Ishikawa (cell line): ENCODE measurements around the gene PDGFC.
A peak's percentile ranks its signal among the peaks of the same experiment; 100 is the strongest.

Experiments used
- CEBPB ChIP-seq: IDR thresholded peaks from 2 replicates; pipeline ENCODE4 v1.6.1; 2012
- CREB1 ChIP-seq: IDR thresholded peaks from 2 replicates; pipeline ENCODE4 v1.6.1; 2012; ENCODE audit warnings: low read depth
- EGR1 ChIP-seq: IDR thresholded peaks from 2 replicates; pipeline ENCODE4 v1.6.1; 2012
- EP300 ChIP-seq: IDR thresholded peaks from 2 replicates; pipeline ENCODE4 v1.6.1; 2012; ENCODE audit warnings: borderline replicate concordance
- FOXM1 ChIP-seq: IDR thresholded peaks from 2 replicates; pipeline ENCODE4 v1.6.1; 2012; ENCODE audit warnings: low read depth, borderline replicate concordance
- MAX ChIP-seq: IDR thresholded peaks from 2 replicates; pipeline ENCODE4 v1.6.1; 2012
- NFIC ChIP-seq: IDR thresholded peaks from 2 replicates; pipeline ENCODE4 v1.6.1; 2012
- RAD21 ChIP-seq: IDR thresholded peaks from 2 replicates; pipeline ENCODE4 v1.6.1; 2012; ENCODE audit warnings: low read depth
- REST ChIP-seq: IDR thresholded peaks from 2 replicates; pipeline ENCODE4 v1.6.1; 2012; ENCODE audit warnings: low read depth, mild to moderate bottlenecking
- TAF1 ChIP-seq: IDR thresholded peaks from 2 replicates; pipeline ENCODE4 v1.6.1; 2012; ENCODE audit warnings: low read depth, mild to moderate bottlenecking
- TCF12 ChIP-seq: IDR thresholded peaks from 2 replicates; pipeline ENCODE4 v1.6.1; 2012; ENCODE audit warnings: low read depth
- TEAD4 ChIP-seq: IDR thresholded peaks from 2 replicates; pipeline ENCODE4 v1.6.1; 2012
- USF1 ChIP-seq: IDR thresholded peaks from 2 replicates; pipeline ENCODE4 v1.6.1; 2012
- YY1 ChIP-seq: IDR thresholded peaks from 2 replicates; pipeline ENCODE4 v1.6.1; 2012; ENCODE audit warnings: low read depth
- ZBTB7A ChIP-seq: IDR thresholded peaks from 2 replicates; pipeline ENCODE4 v1.6.1; 2012; ENCODE audit warnings: low read depth

Gene PDGFC

GRCh38 chr4:156888762-156889161 is 82.8 kb downstream of the PDGFC start:
- TF ChIP-seq TEAD4, result no peak
- no peak for TF ChIP-seq CREB1
- no peak for TF ChIP-seq NFIC
- no peak for TF ChIP-seq TAF1
- TF ChIP-seq TCF12, result no peak
- no peak for TF ChIP-seq FOXM1
- TF ChIP-seq USF1, result no peak
- no peak for TF ChIP-seq RAD21
- no peak for TF ChIP-seq MAX
- no peak for TF ChIP-seq YY1
- no peak for TF ChIP-seq EP300
- no peak for TF ChIP-seq REST

- TF ChIP-seq CREB1, result no peak
Observed at GRCh38 chr4:156886481-156886880, 85.1 kb downstream of the PDGFC start.

GRCh38 chr4:156885374-156885773 is 86.2 kb downstream of the PDGFC start:
- TF ChIP-seq TCF12 (no peak), YY1 (no peak), TAF1 (no peak), RAD21 (no peak), REST (no peak), NFIC (no peak), TEAD4 (no peak), MAX (no peak), CEBPB (no peak), USF1 (no peak)

GRCh38 chr4:156884183-156884582 is 87.4 kb downstream of the PDGFC start:
- TF ChIP-seq EGR1, result no peak
- no peak for TF ChIP-seq EP300
- TF ChIP-seq CEBPB, result no peak
- TF ChIP-seq FOXM1, result no peak
- TF ChIP-seq USF1, result no peak
- TF ChIP-seq TAF1, result no peak
- TF ChIP-seq REST, result no peak
- no peak for TF ChIP-seq CREB1
- no peak for TF ChIP-seq ZBTB7A
- TF ChIP-seq MAX, result no peak
- no peak for TF ChIP-seq TCF12
- TF ChIP-seq NFIC, result no peak
- no peak for TF ChIP-seq RAD21
- TF ChIP-seq TEAD4, result no peak
- TF ChIP-seq YY1, result no peak

- TF ChIP-seq RAD21 (no peak), TEAD4 (peak; percentile 68)
Observed at GRCh38 chr4:156875704-156876103, 95.9 kb downstream of the PDGFC start.
